ENCODE measurements around the gene MSLN. TPM values are rescaled to one million over a fixed set of nuclear protein-coding genes. Genes with fewer than 3 reads are reported as not detected.

Gene MSLN
- total and polyA plus RNA-seq, 9 of the 15 experiments (the other 6 are each of a cell fraction or from before 2014, with no cell fraction given): not detected

GRCh38 chr16:719815-720446 is 40.6 kb upstream of the MSLN start (continued):
- TF ChIP-seq KLF1 (tag; IDR thresholded peaks at IDR 0.05) (no peak), ZBED1 (IDR thresholded peaks at IDR 0.05) (no peak), WHSC1 (IDR thresholded peaks at IDR 0.05; ENCODE audit: low read length) (no peak), POU5F1 (IDR thresholded peaks at IDR 0.05; ENCODE audit: borderline replicate concordance, low read depth, low read length, partially characterized antibody) (no peak), ZBTB8A (IDR thresholded peaks at IDR 0.05; ENCODE audit: partially characterized antibody) (no peak), KLF13 (tag; IDR thresholded peaks at IDR 0.05; ENCODE audit: borderline replicate concordance, low read depth) (no peak), KDM2B (CRISPR knock-in tag; IDR thresholded peaks at IDR 0.05) (no peak), SIN3A (IDR thresholded peaks at IDR 0.05; ENCODE audit: borderline replicate concordance in 2 of 2, control insufficient read depth in 1 of 2, low read depth in 2 of 2, low read length in 2 of 2) (peak in 1 of 2 experiments; percentile 25; a peak in 1 of 4 replicates), RAD51 (IDR thresholded peaks at IDR 0.05; ENCODE audit: borderline replicate concordance, low read depth) (no peak), GABPB2 (CRISPR knock-in tag; conservative IDR thresholded peaks at IDR 0.05) (no peak), SNAPC5 (CRISPR knock-in tag; IDR thresholded peaks at IDR 0.05) (no peak), MTF1 (CRISPR knock-in tag; IDR thresholded peaks at IDR 0.05; ENCODE audit: borderline replicate concordance) (no peak), ZNF384 (IDR thresholded peaks at IDR 0.05; ENCODE audit: low read depth, low read length) (peak; percentile 63), CREB5 (CRISPR knock-in tag; IDR thresholded peaks at IDR 0.05) (no peak), NRF1 (conservative IDR thresholded peaks at IDR 0.05 in 1 of 2, IDR thresholded peaks at IDR 0.05 in 1 of 2) (0 out of 4 replicates have a peak, but pooled peaks of 1 of the 2 experiments have one; percentile 5), SIN3B (IDR thresholded peaks at IDR 0.05; ENCODE audit: low read depth) (0 out of 2 replicates have a peak, but pooled peaks have one; percentile 29), MNT (conservative IDR thresholded peaks at IDR 0.05) (no peak), ZNF766 (CRISPR knock-in tag; conservative IDR thresholded peaks at IDR 0.05) (no peak), AFF1 (IDR thresholded peaks at IDR 0.05; ENCODE audit: low read depth in 1 of 2, partially characterized antibody in 2 of 2) (no peak)
